ENCODE data around the gene KCTD2. TPM values are rescaled to one million over a fixed set of nuclear protein-coding genes. Genes with fewer than 3 reads are reported as not detected.
"Not testable (repeated sequence)": the region's sequence is repeated elsewhere in the genome, so short reads cannot be mapped to it uniquely, and the experiment has no call there.

The KCTD2 gene
- polyA plus RNA-seq, 1 donor: 16.1 TPM

GRCh38 chr17:75036643-75037268 is 10.3 kb upstream of the KCTD2 start:
- H3K9me3 ChIP-seq (ENCODE audit: control insufficient read depth, low read depth, low read length): no peaks in the 10 kb centered on the region
- H3K36me3 ChIP-seq (ENCODE audit: control insufficient read depth, insufficient read depth, low read length): peaks cover 35% of the 10 kb centered on the region
- no peaks in the 10 kb centered on the region for H3K27me3 ChIP-seq (ENCODE audit: control insufficient read depth, insufficient read depth, low read length)
- H3K4me3 ChIP-seq (ENCODE audit: low read length): no peak overlapping the region
- WGBS (ENCODE audit: insufficient coverage, low lambda C conversion rate): 100% methylated on average over 1 of the region's 27 CpGs
- no peak overlapping the region for H3K27ac ChIP-seq (ENCODE audit: low read length)
- H3K4me1 ChIP-seq (ENCODE audit: control insufficient read depth, insufficient read depth, low read length): peaks cover 6% of the 10 kb centered on the region
- peak in 1 of 2 donors; percentile 29 for DNase-seq

- no peak overlapping the region for H3K4me3 ChIP-seq (ENCODE audit: low read length)
- H3K36me3 ChIP-seq (ENCODE audit: control insufficient read depth, insufficient read depth, low read length): peaks cover 40% of the 10 kb centered on the region
- DNase-seq: no peak
- WGBS (ENCODE audit: insufficient coverage, low lambda C conversion rate): no CpG with 5 or more reads among the region's 5 CpGs
- H3K27me3 ChIP-seq (ENCODE audit: control insufficient read depth, insufficient read depth, low read length): no peaks in the 10 kb centered on the region
- peaks cover 3% of the 10 kb centered on the region for H3K4me1 ChIP-seq (ENCODE audit: control insufficient read depth, insufficient read depth, low read length)
- no peaks in the 10 kb centered on the region for H3K9me3 ChIP-seq (ENCODE audit: control insufficient read depth, low read depth, low read length)
- H3K27ac ChIP-seq (ENCODE audit: low read length): no peak overlapping the region
Measured at GRCh38 chr17:75039238-75039637, 7.8 kb upstream of the KCTD2 start.

GRCh38 chr17:75041656-75042280 is 5.3 kb upstream of the KCTD2 start:
- no peak overlapping the region for H3K27ac ChIP-seq (ENCODE audit: low read length)
- H3K36me3 ChIP-seq (ENCODE audit: control insufficient read depth, insufficient read depth, low read length): peaks cover 40% of the 10 kb centered on the region
- no peaks in the 10 kb centered on the region for H3K27me3 ChIP-seq (ENCODE audit: control insufficient read depth, insufficient read depth, low read length)
- H3K4me1 ChIP-seq (ENCODE audit: control insufficient read depth, insufficient read depth, low read length): no peaks in the 10 kb centered on the region
- no peak for DNase-seq
- H3K9me3 ChIP-seq (ENCODE audit: control insufficient read depth, low read depth, low read length): peaks cover 3% of the 10 kb centered on the region
- H3K4me3 ChIP-seq (ENCODE audit: low read length): no peak overlapping the region
- 100% methylated on average over 1 of the region's 12 CpGs for WGBS (ENCODE audit: insufficient coverage, low lambda C conversion rate)

GRCh38 chr17:75043789-75044188 is 3.2 kb upstream of the KCTD2 start:
- peaks cover 11% of the 10 kb centered on the region for H3K4me1 ChIP-seq (ENCODE audit: control insufficient read depth, insufficient read depth, low read length)
- not testable (repeated sequence) for H3K9me3 ChIP-seq (ENCODE audit: control insufficient read depth, low read depth, low read length); H3K4me3 ChIP-seq (ENCODE audit: low read length); H3K27me3 ChIP-seq (ENCODE audit: control insufficient read depth, insufficient read depth, low read length); H3K27ac ChIP-seq (ENCODE audit: low read length); DNase-seq
- H3K36me3 ChIP-seq (ENCODE audit: control insufficient read depth, insufficient read depth, low read length): peaks cover 34% of the 10 kb centered on the region
- WGBS (ENCODE audit: insufficient coverage, low lambda C conversion rate): no CpG with 5 or more reads among the region's 5 CpGs

GRCh38 chr17:75044716-75045115 is 2.3 kb upstream of the KCTD2 start:
- Histone ChIP-seq H3K27ac (ENCODE audit: low read length) (no peak overlapping the region), H3K27me3 (ENCODE audit: control insufficient read depth, insufficient read depth, low read length) (no peaks in the 10 kb centered on the region), H3K9me3 (ENCODE audit: control insufficient read depth, low read depth, low read length) (peaks cover 3% of the 10 kb centered on the region), H3K4me3 (ENCODE audit: low read length) (no peak overlapping the region), H3K36me3 (ENCODE audit: control insufficient read depth, insufficient read depth, low read length) (peaks cover 26% of the 10 kb centered on the region), H3K4me1 (ENCODE audit: control insufficient read depth, insufficient read depth, low read length) (peaks cover 11% of the 10 kb centered on the region)
- DNase-seq: no peak
- WGBS (ENCODE audit: insufficient coverage, low lambda C conversion rate): 90% methylated on average over 2 of the region's 7 CpGs

- Histone ChIP-seq H3K27ac (ENCODE audit: low read length) (peak overlapping the region; percentile 95), H3K4me3 (ENCODE audit: low read length) (peak overlapping the region; percentile 99), H3K4me1 (ENCODE audit: control insufficient read depth, insufficient read depth, low read length) (peaks cover 11% of the 10 kb centered on the region), H3K36me3 (ENCODE audit: control insufficient read depth, insufficient read depth, low read length) (peaks cover 14% of the 10 kb centered on the region)
- DNase-seq; H3K9me3 ChIP-seq (ENCODE audit: control insufficient read depth, low read depth, low read length); H3K27me3 ChIP-seq (ENCODE audit: control insufficient read depth, insufficient read depth, low read length): not testable (repeated sequence)
- 10% methylated on average over 2 of the region's 25 CpGs for WGBS (ENCODE audit: insufficient coverage, low lambda C conversion rate)
Measured at GRCh38 chr17:75045946-75046406, 1.0 kb upstream of the KCTD2 start.

GRCh38 chr17:75047398-75048098 is 523 bp downstream of the KCTD2 start:
- peaks cover 11% of the 10 kb centered on the region for H3K4me1 ChIP-seq (ENCODE audit: control insufficient read depth, insufficient read depth, low read length)
- WGBS (ENCODE audit: insufficient coverage, low lambda C conversion rate): 0% methylated on average over 2 of the region's 38 CpGs
- peak overlapping the region; percentile 79 for H3K4me3 ChIP-seq (ENCODE audit: low read length)
- peaks cover 7% of the 10 kb centered on the region for H3K36me3 ChIP-seq (ENCODE audit: control insufficient read depth, insufficient read depth, low read length)
- peak in 1 of 2 donors; percentile 41 for DNase-seq
- H3K27me3 ChIP-seq (ENCODE audit: control insufficient read depth, insufficient read depth, low read length): no peaks in the 10 kb centered on the region
- peaks cover 3% of the 10 kb centered on the region for H3K9me3 ChIP-seq (ENCODE audit: control insufficient read depth, low read depth, low read length)
- peak overlapping the region; percentile 8 for H3K27ac ChIP-seq (ENCODE audit: low read length)

- DNase-seq: no peak
- peaks cover 14% of the 10 kb centered on the region for H3K36me3 ChIP-seq (ENCODE audit: control insufficient read depth, insufficient read depth, low read length)
- peak overlapping the region; percentile 79 for H3K4me3 ChIP-seq (ENCODE audit: low read length)
- H3K27me3 ChIP-seq (ENCODE audit: control insufficient read depth, insufficient read depth, low read length): no peaks in the 10 kb centered on the region
- peaks cover 11% of the 10 kb centered on the region for H3K4me1 ChIP-seq (ENCODE audit: control insufficient read depth, insufficient read depth, low read length)
- H3K9me3 ChIP-seq (ENCODE audit: control insufficient read depth, low read depth, low read length): peaks cover 3% of the 10 kb centered on the region
- WGBS (ENCODE audit: insufficient coverage, low lambda C conversion rate): 0% methylated on average over 1 of the region's 5 CpGs
- no peak overlapping the region for H3K27ac ChIP-seq (ENCODE audit: low read length)
Measured at GRCh38 chr17:75048249-75048878, 1.3 kb downstream of the KCTD2 start.

- peaks cover 20% of the 10 kb centered on the region for H3K36me3 ChIP-seq (ENCODE audit: control insufficient read depth, insufficient read depth, low read length)
- H3K4me1 ChIP-seq (ENCODE audit: control insufficient read depth, insufficient read depth, low read length): peaks cover 11% of the 10 kb centered on the region
- peaks cover 3% of the 10 kb centered on the region for H3K9me3 ChIP-seq (ENCODE audit: control insufficient read depth, low read depth, low read length)
- no peaks in the 10 kb centered on the region for H3K27me3 ChIP-seq (ENCODE audit: control insufficient read depth, insufficient read depth, low read length)
- no peak for DNase-seq
- H3K27ac ChIP-seq (ENCODE audit: low read length): no peak overlapping the region
- 100% methylated on average over 1 of the region's 5 CpGs for WGBS (ENCODE audit: insufficient coverage, low lambda C conversion rate)
- no peak overlapping the region for H3K4me3 ChIP-seq (ENCODE audit: low read length)
Measured at GRCh38 chr17:75049057-75049456, 2.0 kb downstream of the KCTD2 start.

GRCh38 chr17:75049706-75050105 is 2.7 kb downstream of the KCTD2 start:
- Histone ChIP-seq H3K27ac (ENCODE audit: low read length) (no peak overlapping the region), H3K36me3 (ENCODE audit: control insufficient read depth, insufficient read depth, low read length) (peaks cover 25% of the 10 kb centered on the region), H3K27me3 (ENCODE audit: control insufficient read depth, insufficient read depth, low read length) (no peaks in the 10 kb centered on the region), H3K9me3 (ENCODE audit: control insufficient read depth, low read depth, low read length) (peaks cover 3% of the 10 kb centered on the region), H3K4me3 (ENCODE audit: low read length) (no peak overlapping the region), H3K4me1 (ENCODE audit: control insufficient read depth, insufficient read depth, low read length) (peaks cover 11% of the 10 kb centered on the region)
- no peak for DNase-seq

Data from large intestine (tissue), 3 donors.